Kidney epithelial cell (primary cell): ENCODE results near the gene SYNE3. TPM values are rescaled to one million over a fixed set of nuclear protein-coding genes. Genes with fewer than 3 reads are reported as not detected.

Experiments
- DNase-seq: peaks from one replicate; pipeline ENCODE4 v3.0.0-alpha.2; 2010; ENCODE audit warnings: low read depth
- H3K27me3 ChIP-seq: 2 replicates; pipeline ENCODE4 v1.6.0; 2011; ENCODE audit warnings: low read length; ENCODE audit not compliant: control insufficient read depth, insufficient read depth
- H3K36me3 ChIP-seq: 2 replicates; pipeline ENCODE4 v1.5.1; 2011; ENCODE audit warnings: low read length; ENCODE audit not compliant: control insufficient read depth, insufficient read depth
- H3K4me3 ChIP-seq: 2 replicates; pipeline ENCODE4 v1.5.1; 2011; ENCODE audit warnings: low read depth, mild to moderate bottlenecking, control low read depth, low read length
- total RNA-seq: library from RNA; depleted of rRNA; stranded (reverse); fragments of >200 nt; gene quantifications from 2 replicates; pipeline ENCODE4 v1.2.3, GENCODE V29; 2015
- TF ChIP-seq, protein P1 (sequence below): IDR thresholded peaks from 2 replicates; pipeline ENCODE4 v1.5.1; 2011; ENCODE audit warnings: mild to moderate bottlenecking, moderate library complexity, low read length, control low read depth, inconsistent platforms; ENCODE audit not compliant: insufficient read depth, poor library complexity, severe bottlenecking

SYNE3 gene
- total RNA-seq, 1 donor from 2014 or later = 2.2 TPM

DNA sequence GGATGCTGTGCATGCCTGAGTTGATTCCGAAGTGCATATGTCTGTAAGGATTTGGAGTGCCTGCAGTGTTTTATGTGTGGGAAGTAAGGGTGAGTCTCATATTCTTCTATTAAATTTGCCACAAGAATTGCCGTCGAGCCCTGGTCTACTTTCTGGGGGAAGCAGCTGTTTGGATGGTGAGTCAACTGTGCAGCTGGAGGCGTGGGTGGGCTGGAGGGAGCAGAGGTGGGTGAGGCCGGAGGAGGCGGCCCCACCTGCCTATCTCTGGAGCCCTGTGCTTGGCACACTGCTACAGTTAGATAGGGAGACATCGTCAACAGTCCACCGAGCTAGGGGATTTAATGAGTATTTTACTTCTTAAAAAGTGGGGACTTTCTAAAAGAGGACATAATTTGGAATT lies 28.1 kb upstream of the SYNE3 start:
- no peak for DNase-seq
- no peaks in the 10 kb centered on the region for H3K36me3 ChIP-seq
- TF ChIP-seq, protein P1, sequence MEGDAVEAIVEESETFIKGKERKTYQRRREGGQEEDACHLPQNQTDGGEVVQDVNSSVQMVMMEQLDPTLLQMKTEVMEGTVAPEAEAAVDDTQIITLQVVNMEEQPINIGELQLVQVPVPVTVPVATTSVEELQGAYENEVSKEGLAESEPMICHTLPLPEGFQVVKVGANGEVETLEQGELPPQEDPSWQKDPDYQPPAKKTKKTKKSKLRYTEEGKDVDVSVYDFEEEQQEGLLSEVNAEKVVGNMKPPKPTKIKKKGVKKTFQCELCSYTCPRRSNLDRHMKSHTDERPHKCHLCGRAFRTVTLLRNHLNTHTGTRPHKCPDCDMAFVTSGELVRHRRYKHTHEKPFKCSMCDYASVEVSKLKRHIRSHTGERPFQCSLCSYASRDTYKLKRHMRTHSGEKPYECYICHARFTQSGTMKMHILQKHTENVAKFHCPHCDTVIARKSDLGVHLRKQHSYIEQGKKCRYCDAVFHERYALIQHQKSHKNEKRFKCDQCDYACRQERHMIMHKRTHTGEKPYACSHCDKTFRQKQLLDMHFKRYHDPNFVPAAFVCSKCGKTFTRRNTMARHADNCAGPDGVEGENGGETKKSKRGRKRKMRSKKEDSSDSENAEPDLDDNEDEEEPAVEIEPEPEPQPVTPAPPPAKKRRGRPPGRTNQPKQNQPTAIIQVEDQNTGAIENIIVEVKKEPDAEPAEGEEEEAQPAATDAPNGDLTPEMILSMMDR = no peak
- no peak overlapping the region for H3K4me3 ChIP-seq
- no peaks in the 10 kb centered on the region for H3K27me3 ChIP-seq

DNA sequence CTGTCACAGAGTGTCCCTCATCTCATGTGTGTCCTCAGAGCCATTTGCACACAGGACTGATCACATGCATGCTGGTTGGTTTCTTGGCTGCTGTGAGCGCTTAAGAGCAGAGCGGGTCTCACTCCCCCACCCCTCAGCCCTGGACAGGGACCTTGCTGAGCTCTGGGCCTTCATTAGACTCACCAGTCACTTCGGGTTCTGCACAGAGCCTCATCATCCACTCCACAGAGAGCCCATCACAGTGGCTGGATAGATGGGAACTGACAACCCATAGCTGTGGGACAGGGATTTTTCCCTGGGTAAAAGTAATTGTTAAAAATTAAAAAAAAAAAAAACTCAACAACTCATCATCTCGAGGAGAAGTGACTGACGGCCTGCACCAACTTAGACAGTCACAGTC lies 26.6 kb upstream of the SYNE3 start:
- Histone ChIP-seq H3K27me3 (no peaks in the 10 kb centered on the region), H3K4me3 (no peak overlapping the region), H3K36me3 (no peaks in the 10 kb centered on the region)
- TF ChIP-seq, protein P1 = no peak
- DNase-seq = no peak

DNA sequence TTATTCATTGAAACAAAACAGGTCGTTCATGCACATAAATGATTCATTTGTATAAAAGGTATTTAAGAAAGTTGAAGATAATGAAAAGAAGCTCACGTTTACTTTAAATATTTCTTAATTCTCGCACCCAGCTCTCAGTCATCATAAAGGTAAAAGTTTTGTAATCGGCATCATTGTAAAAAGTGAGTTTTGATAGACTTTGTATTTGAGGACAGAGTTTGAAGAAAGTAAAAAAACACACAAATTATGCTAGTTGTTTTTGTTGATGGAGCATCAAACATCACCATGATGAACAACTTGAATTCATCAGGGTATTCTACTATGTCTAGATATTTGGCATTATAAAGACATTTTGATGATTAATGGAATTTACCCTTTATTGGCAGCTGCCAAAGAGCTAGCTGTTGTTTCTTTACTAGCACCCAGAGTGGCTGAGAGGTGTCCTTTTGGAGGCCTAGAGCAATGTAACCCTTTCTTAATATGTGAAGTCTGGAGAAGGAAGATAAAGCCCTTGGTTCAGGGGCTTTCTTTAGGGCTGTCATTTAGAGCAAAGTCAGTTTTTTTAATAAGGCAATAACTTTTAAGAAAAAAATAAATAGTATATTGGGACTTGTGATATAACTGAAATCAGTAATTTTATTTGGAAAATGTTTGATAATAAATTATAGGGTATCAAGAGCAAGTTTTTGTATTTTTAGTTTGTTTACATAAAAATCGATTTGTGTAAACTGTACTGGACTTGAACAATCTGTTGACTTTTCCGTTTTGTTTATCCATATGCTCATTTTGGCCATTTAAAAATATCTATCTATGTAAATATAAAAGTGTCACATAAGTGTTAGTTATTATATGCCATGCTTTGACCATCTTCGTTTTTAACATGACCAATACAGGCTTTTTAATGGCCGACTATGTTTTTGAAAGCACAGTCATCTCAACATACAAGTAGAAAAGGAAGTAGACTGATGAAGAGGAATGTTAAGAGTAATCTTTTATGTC lies 25.8 kb upstream of the SYNE3 start:
- TF ChIP-seq, protein P1 = no peak
- DNase-seq = no peak
- Histone ChIP-seq H3K27me3 (no peaks in the 10 kb centered on the region), H3K36me3 (no peaks in the 10 kb centered on the region), H3K4me3 (no peak overlapping the region)

DNA sequence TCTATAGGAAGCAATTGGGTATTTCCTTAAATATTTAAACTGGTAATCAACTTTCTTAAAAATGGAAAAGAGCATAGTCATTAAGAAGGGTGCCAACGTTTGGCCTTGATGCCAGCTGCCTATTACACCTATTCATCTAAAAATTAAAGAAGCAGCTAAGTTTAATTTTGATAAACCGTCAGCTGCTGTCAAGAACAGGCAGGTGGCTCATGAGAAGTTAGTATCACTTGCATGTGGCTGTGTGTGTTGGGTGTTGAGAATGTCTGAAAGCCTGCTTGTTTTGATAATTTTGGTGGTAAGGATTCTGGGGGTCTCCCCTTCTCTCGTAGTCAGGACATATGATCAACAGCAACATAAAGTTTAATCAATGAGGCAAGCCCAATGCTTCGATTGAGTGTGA lies 24.9 kb upstream of the SYNE3 start:
- TF ChIP-seq, protein P1 = no peak
- DNase-seq = no peak
- H3K4me3 ChIP-seq = no peak overlapping the region
- H3K27me3 ChIP-seq = no peaks in the 10 kb centered on the region
- no peaks in the 10 kb centered on the region for H3K36me3 ChIP-seq

DNA sequence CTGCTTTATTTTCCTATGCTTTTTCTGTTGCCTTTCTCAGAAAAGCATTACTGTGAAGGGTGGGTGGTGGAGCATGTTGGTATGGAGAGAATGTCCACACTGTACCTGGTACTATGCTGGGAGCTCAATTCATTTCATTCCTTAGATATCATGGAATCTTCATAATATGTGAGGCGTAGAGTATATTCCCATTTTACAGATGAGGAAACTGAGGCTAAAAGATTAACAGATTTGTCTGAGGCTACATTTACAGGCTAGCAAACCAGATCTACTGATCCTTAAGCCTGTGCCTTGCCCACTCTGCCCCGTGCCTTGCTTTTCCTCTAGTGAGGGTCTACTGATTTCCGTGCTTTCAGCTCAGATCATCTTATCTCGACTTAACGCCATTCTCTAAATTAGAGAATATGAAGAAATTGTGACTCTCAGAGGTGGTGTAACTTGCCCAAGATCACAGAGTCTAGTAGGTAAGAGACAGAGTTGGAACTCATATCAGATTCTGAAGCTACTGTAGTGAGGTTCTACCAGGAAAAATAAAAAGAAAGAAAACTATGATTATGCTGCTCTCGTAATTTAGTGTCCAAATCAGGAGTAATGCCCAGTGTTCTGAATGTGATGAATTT lies 23.9 kb upstream of the SYNE3 start:
- Histone ChIP-seq H3K4me3 (no peak overlapping the region), H3K27me3 (no peaks in the 10 kb centered on the region), H3K36me3 (no peaks in the 10 kb centered on the region)
- no peak for DNase-seq
- TF ChIP-seq, protein P1 = no peak
